Measurements from ENCODE around the gene AKAP13.

The AKAP13 gene

GRCh38 chr15:85702321-85703101 lies 322.1 kb downstream of the AKAP13 start:
- DNase-seq (ENCODE audit: low read depth in 2 of 2): no peak

GRCh38 chr15:85704066-85704465 lies 323.7 kb downstream of the AKAP13 start:
- DNase-seq (ENCODE audit: low read depth in 2 of 2): no peak

GRCh38 chr15:85704720-85705429 lies 324.5 kb downstream of the AKAP13 start:
- no peak for DNase-seq (ENCODE audit: low read depth in 2 of 2)

GRCh38 chr15:85706779-85707518 lies 326.5 kb downstream of the AKAP13 start:
- DNase-seq (ENCODE audit: low read depth in 2 of 2): no peak

- no peak for DNase-seq (ENCODE audit: low read depth in 2 of 2)
Measured at GRCh38 chr15:85707519-85708338, 327.3 kb downstream of the AKAP13 start.

GRCh38 chr15:85708402-85708941 lies 328.1 kb downstream of the AKAP13 start:
- no peak for DNase-seq (ENCODE audit: low read depth in 2 of 2)

- DNase-seq (ENCODE audit: low read depth in 2 of 2): no peak
Measured at GRCh38 chr15:85709250-85709649, 328.8 kb downstream of the AKAP13 start.

GRCh38 chr15:85710340-85710842 lies 330.0 kb downstream of the AKAP13 start:
- no peak for DNase-seq (ENCODE audit: low read depth in 2 of 2)

GRCh38 chr15:85711580-85712192 lies 331.3 kb downstream of the AKAP13 start:
- DNase-seq (ENCODE audit: low read depth in 2 of 2): no peak

GRCh38 chr15:85716261-85716660 lies 335.9 kb downstream of the AKAP13 start:
- no peak for DNase-seq (ENCODE audit: low read depth in 2 of 2)

GRCh38 chr15:85717212-85717611 lies 336.8 kb downstream of the AKAP13 start:
- DNase-seq (ENCODE audit: low read depth in 2 of 2): no peak

- DNase-seq (ENCODE audit: low read depth in 2 of 2): no peak
Measured at GRCh38 chr15:85718271-85718971, 338.0 kb downstream of the AKAP13 start.

- DNase-seq (ENCODE audit: low read depth in 2 of 2): no peak
Measured at GRCh38 chr15:85718981-85719380, 338.6 kb downstream of the AKAP13 start.

GRCh38 chr15:85722374-85723152 lies 342.2 kb downstream of the AKAP13 start:
- no peak for DNase-seq (ENCODE audit: low read depth in 2 of 2)

GRCh38 chr15:85723960-85724945 lies 343.9 kb downstream of the AKAP13 start:
- DNase-seq (ENCODE audit: low read depth in 2 of 2): no peak

GRCh38 chr15:85725019-85725418 lies 344.6 kb downstream of the AKAP13 start:
- DNase-seq (ENCODE audit: low read depth in 2 of 2): no peak

GRCh38 chr15:85725564-85725963 lies 345.2 kb downstream of the AKAP13 start:
- no peak for DNase-seq (ENCODE audit: low read depth in 2 of 2)

GRCh38 chr15:85726454-85726853 lies 346.1 kb downstream of the AKAP13 start:
- no peak for DNase-seq (ENCODE audit: low read depth in 2 of 2)
